ENCODE results near the gene ENAH. TPM values are rescaled to one million over a fixed set of nuclear protein-coding genes. Genes with fewer than 3 reads are reported as not detected.

ENAH gene
- total and polyA plus RNA-seq, 4 donors, result 15.5 to 89.4 (median 48.4) TPM

DNA sequence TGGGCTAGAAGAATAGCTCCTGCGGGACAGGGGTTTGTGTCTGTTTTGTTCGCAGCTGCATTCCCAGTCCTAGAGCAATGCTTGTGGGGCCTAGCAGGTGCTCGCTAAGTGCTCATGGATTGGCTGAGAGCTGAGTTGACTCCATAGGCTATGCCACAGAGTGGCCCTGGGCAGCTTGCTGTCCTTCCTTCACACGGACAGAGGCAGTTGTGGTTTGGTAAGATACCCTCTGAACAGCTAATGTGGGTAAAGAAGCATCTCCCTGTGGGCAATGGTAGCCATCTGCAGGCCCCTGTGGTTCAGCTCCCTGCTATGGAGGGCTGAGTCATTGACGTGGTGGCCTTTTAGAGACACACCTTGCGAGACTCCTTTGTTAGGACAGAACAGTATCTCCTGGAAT is 201.6 kb downstream of the ENAH start:
- Histone ChIP-seq H3K27ac (ENCODE audit: low read depth in 1 of 2, low read length in 1 of 2) (peak overlapping the region in 1 of 2 donors; percentile 59), H3K9me3 (ENCODE audit: control insufficient read depth in 4 of 4, insufficient read depth in 3 of 4, low read length in 3 of 4) (no peaks in the 10 kb centered on the region), H3K4me1 (ENCODE audit: control insufficient read depth in 5 of 5, insufficient read depth in 5 of 5, low read length in 5 of 5) (peaks cover 0 to 23% (median 11%) of the 10 kb centered on the region in 5 donors), H3K36me3 (ENCODE audit: control insufficient read depth in 4 of 4, insufficient read depth in 4 of 4, low read length in 4 of 4) (no peaks in the 10 kb centered on the region), H3K9ac (ENCODE audit: insufficient read depth in 1 of 2, low read length in 2 of 2) (no peak overlapping the region), H3K27me3 (ENCODE audit: control insufficient read depth in 3 of 3, insufficient read depth in 3 of 3, low read length in 2 of 3) (no peaks in the 10 kb centered on the region), H3K4me3 (no peak overlapping the region)
- no peak for ATAC-seq (ENCODE audit: insufficient read depth, low FRiP score)
- no peak for TF ChIP-seq CTCF (IDR thresholded peaks at IDR 0.05; ENCODE audit: control extremely low read depth, extremely low read depth)
- WGBS, 2 donors, result 85% methylated on average over 6 of the region's 6 CpGs
- DNase-seq, result no peak

DNA sequence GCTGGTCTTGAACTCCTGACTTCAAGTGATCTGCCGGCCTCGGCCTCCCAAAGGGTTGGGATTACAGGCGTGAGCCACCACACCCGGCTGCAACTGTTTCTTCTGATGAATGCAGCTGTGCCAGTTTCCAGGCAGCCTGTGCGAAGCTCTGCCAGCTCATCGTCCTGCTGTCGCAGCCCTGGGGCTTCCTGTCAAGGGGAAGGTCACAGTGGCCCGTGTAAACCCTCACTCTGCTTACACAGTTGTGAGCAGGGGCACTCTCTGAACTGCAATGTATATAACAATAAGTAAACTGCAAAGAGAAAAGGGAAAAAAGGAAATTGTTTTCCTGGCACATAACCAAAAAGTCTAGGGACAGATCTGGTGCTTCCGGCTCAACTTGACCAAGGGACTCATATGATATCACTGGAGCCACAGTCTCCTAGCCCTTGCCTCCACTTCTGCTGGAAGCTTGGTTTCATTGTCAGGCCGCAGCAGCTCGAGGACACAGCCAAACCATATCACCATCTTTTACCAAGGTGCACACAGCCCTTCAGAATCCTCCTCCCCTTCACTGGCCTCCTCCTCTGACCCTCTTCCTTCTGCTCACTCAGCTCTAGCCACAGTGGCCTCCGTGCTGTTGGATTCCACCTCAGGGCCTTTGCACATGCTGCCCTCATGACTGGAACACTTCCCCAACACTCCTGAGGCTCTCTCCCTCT is 202.3 kb downstream of the ENAH start:
- DNase-seq (peak in 1 of 3 donors; percentile 63), ATAC-seq (ENCODE audit: insufficient read depth, low FRiP score) (no peak)
- peak overlapping the region in 1 of 2 donors; percentile 59 for H3K27ac ChIP-seq (ENCODE audit: low read depth in 1 of 2, low read length in 1 of 2)
- H3K4me3 ChIP-seq, result no peak overlapping the region
- H3K9ac ChIP-seq (ENCODE audit: insufficient read depth in 1 of 2, low read length in 2 of 2), result no peak overlapping the region
- H3K9me3 ChIP-seq (ENCODE audit: control insufficient read depth in 4 of 4, insufficient read depth in 3 of 4, low read length in 3 of 4), result no peaks in the 10 kb centered on the region
- peaks cover 0 to 30% (median 14%) of the 10 kb centered on the region in 5 donors for H3K4me1 ChIP-seq (ENCODE audit: control insufficient read depth in 5 of 5, insufficient read depth in 5 of 5, low read length in 5 of 5)
- H3K36me3 ChIP-seq (ENCODE audit: control insufficient read depth in 4 of 4, insufficient read depth in 4 of 4, low read length in 4 of 4), result no peaks in the 10 kb centered on the region
- TF ChIP-seq CTCF (IDR thresholded peaks at IDR 0.05; ENCODE audit: control extremely low read depth, extremely low read depth), result no peak
- 36 to 50% methylated on average over 12 of the region's 12 CpGs for WGBS, 2 donors
- H3K27me3 ChIP-seq (ENCODE audit: control insufficient read depth in 3 of 3, insufficient read depth in 3 of 3, low read length in 2 of 3), result no peaks in the 10 kb centered on the region

DNA sequence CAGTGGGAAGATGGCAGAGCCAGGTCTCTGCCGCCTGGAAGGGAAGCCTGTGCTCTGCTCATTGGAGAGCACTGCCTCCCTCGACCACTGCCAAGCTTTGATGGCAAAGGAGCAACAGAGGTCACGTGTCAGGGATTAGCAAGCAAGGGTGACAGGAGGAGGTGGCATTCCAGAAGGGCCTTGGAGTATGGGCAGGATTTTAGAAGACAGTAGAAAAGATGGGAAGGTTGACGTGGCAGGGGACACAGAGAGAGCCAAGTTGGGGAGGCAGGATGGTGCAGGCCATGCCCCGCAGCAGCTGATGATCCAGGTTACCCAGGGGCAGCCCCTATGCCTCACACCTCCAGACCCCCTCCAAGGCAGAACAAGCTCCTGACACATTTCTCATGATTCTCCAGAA is 203.1 kb downstream of the ENAH start:
- ATAC-seq (ENCODE audit: insufficient read depth, low FRiP score) (no peak), DNase-seq (no peak)
- H3K27me3 ChIP-seq (ENCODE audit: control insufficient read depth in 3 of 3, insufficient read depth in 3 of 3, low read length in 2 of 3), result no peaks in the 10 kb centered on the region
- no peaks in the 10 kb centered on the region for H3K36me3 ChIP-seq (ENCODE audit: control insufficient read depth in 4 of 4, insufficient read depth in 4 of 4, low read length in 4 of 4)
- H3K9me3 ChIP-seq (ENCODE audit: control insufficient read depth in 4 of 4, insufficient read depth in 3 of 4, low read length in 3 of 4), result no peaks in the 10 kb centered on the region
- TF ChIP-seq CTCF (IDR thresholded peaks at IDR 0.05; ENCODE audit: control extremely low read depth, extremely low read depth), result no peak
- 93 to 96% methylated on average over 5 of the region's 5 CpGs for WGBS, 2 donors
- H3K27ac ChIP-seq (ENCODE audit: low read depth in 1 of 2, low read length in 1 of 2), result no peak overlapping the region
- no peak overlapping the region for H3K4me3 ChIP-seq
- no peak overlapping the region for H3K9ac ChIP-seq (ENCODE audit: insufficient read depth in 1 of 2, low read length in 2 of 2)
- H3K4me1 ChIP-seq (ENCODE audit: control insufficient read depth in 5 of 5, insufficient read depth in 5 of 5, low read length in 5 of 5), result peaks cover 0 to 38% (median 14%) of the 10 kb centered on the region in 5 donors

Data from lung (tissue), 12 donors.